Measurements from ENCODE around the gene LAD1.

LAD1 gene

GRCh38 chr1:201353186-201353940 lies 45.8 kb downstream of the LAD1 start:
- no peak overlapping the region for H3K27ac ChIP-seq (ENCODE audit: low read depth in 2 of 2, low read length in 2 of 2)
- H3K9me3 ChIP-seq (ENCODE audit: control insufficient read depth in 2 of 2, low read length in 2 of 2), result no peaks in the 10 kb centered on the region
- no peak overlapping the region for H3K4me3 ChIP-seq (ENCODE audit: low read length in 2 of 2)
- peaks cover 0 to 8% of the 10 kb centered on the region in 2 donors for H3K27me3 ChIP-seq (ENCODE audit: control insufficient read depth in 2 of 2, insufficient read depth in 2 of 2, low read length in 2 of 2)
- peaks cover 0 to 4% of the 10 kb centered on the region in 2 donors for H3K4me1 ChIP-seq (ENCODE audit: control insufficient read depth in 2 of 2, insufficient read depth in 2 of 2, low read length in 2 of 2)
- no peaks in the 10 kb centered on the region for H3K36me3 ChIP-seq (ENCODE audit: control insufficient read depth in 2 of 2, insufficient read depth in 2 of 2, low read length in 2 of 2)
- H3K9ac ChIP-seq (ENCODE audit: low read depth in 1 of 2, low read length in 2 of 2), result no peak overlapping the region

- H3K9me3 ChIP-seq (ENCODE audit: control insufficient read depth in 2 of 2, low read length in 2 of 2), result no peaks in the 10 kb centered on the region
- H3K9ac ChIP-seq (ENCODE audit: low read depth in 1 of 2, low read length in 2 of 2), result no peak overlapping the region
- no peaks in the 10 kb centered on the region for H3K36me3 ChIP-seq (ENCODE audit: control insufficient read depth in 2 of 2, insufficient read depth in 2 of 2, low read length in 2 of 2)
- H3K4me1 ChIP-seq (ENCODE audit: control insufficient read depth in 2 of 2, insufficient read depth in 2 of 2, low read length in 2 of 2), result peaks cover 0 to 4% of the 10 kb centered on the region in 2 donors
- H3K4me3 ChIP-seq (ENCODE audit: low read length in 2 of 2), result no peak overlapping the region
- H3K27ac ChIP-seq (ENCODE audit: low read depth in 2 of 2, low read length in 2 of 2), result no peak overlapping the region
- H3K27me3 ChIP-seq (ENCODE audit: control insufficient read depth in 2 of 2, insufficient read depth in 2 of 2, low read length in 2 of 2), result peaks cover 3 to 8% of the 10 kb centered on the region in 2 donors
These were observed 47.5 kb downstream of the LAD1 start for GRCh38 chr1:201351617-201352016.

- Histone ChIP-seq H3K9me3 (ENCODE audit: control insufficient read depth in 2 of 2, low read length in 2 of 2) (no peaks in the 10 kb centered on the region), H3K4me3 (ENCODE audit: low read length in 2 of 2) (no peak overlapping the region), H3K27me3 (ENCODE audit: control insufficient read depth in 2 of 2, insufficient read depth in 2 of 2, low read length in 2 of 2) (peaks cover 3 to 8% of the 10 kb centered on the region in 2 donors), H3K27ac (ENCODE audit: low read depth in 2 of 2, low read length in 2 of 2) (no peak overlapping the region), H3K36me3 (ENCODE audit: control insufficient read depth in 2 of 2, insufficient read depth in 2 of 2, low read length in 2 of 2) (no peaks in the 10 kb centered on the region), H3K4me1 (ENCODE audit: control insufficient read depth in 2 of 2, insufficient read depth in 2 of 2, low read length in 2 of 2) (peaks cover 0 to 4% of the 10 kb centered on the region in 2 donors), H3K9ac (ENCODE audit: low read depth in 1 of 2, low read length in 2 of 2) (no peak overlapping the region)
These were observed 48.2 kb downstream of the LAD1 start for GRCh38 chr1:201350884-201351283.

GRCh38 chr1:201350361-201350725 lies 48.8 kb downstream of the LAD1 start:
- H3K27ac ChIP-seq (ENCODE audit: low read depth in 2 of 2, low read length in 2 of 2), result no peak overlapping the region
- H3K9ac ChIP-seq (ENCODE audit: low read depth in 1 of 2, low read length in 2 of 2), result no peak overlapping the region
- peaks cover 0 to 4% of the 10 kb centered on the region in 2 donors for H3K4me1 ChIP-seq (ENCODE audit: control insufficient read depth in 2 of 2, insufficient read depth in 2 of 2, low read length in 2 of 2)
- H3K9me3 ChIP-seq (ENCODE audit: control insufficient read depth in 2 of 2, low read length in 2 of 2), result no peaks in the 10 kb centered on the region
- peaks cover 3 to 8% of the 10 kb centered on the region in 2 donors for H3K27me3 ChIP-seq (ENCODE audit: control insufficient read depth in 2 of 2, insufficient read depth in 2 of 2, low read length in 2 of 2)
- no peak overlapping the region for H3K4me3 ChIP-seq (ENCODE audit: low read length in 2 of 2)
- H3K36me3 ChIP-seq (ENCODE audit: control insufficient read depth in 2 of 2, insufficient read depth in 2 of 2, low read length in 2 of 2), result no peaks in the 10 kb centered on the region

- Histone ChIP-seq H3K27me3 (ENCODE audit: control insufficient read depth in 2 of 2, insufficient read depth in 2 of 2, low read length in 2 of 2) (peaks cover 3 to 8% of the 10 kb centered on the region in 2 donors), H3K27ac (ENCODE audit: low read depth in 2 of 2, low read length in 2 of 2) (no peak overlapping the region), H3K36me3 (ENCODE audit: control insufficient read depth in 2 of 2, insufficient read depth in 2 of 2, low read length in 2 of 2) (no peaks in the 10 kb centered on the region), H3K9ac (ENCODE audit: low read depth in 1 of 2, low read length in 2 of 2) (no peak overlapping the region), H3K4me3 (ENCODE audit: low read length in 2 of 2) (no peak overlapping the region), H3K9me3 (ENCODE audit: control insufficient read depth in 2 of 2, low read length in 2 of 2) (no peaks in the 10 kb centered on the region), H3K4me1 (ENCODE audit: control insufficient read depth in 2 of 2, insufficient read depth in 2 of 2, low read length in 2 of 2) (peaks cover 0 to 4% of the 10 kb centered on the region in 2 donors)
These were observed 50.0 kb downstream of the LAD1 start for GRCh38 chr1:201349092-201349491.

- Histone ChIP-seq H3K9ac (ENCODE audit: low read depth in 1 of 2, low read length in 2 of 2) (no peak overlapping the region), H3K27ac (ENCODE audit: low read depth in 2 of 2, low read length in 2 of 2) (no peak overlapping the region), H3K4me1 (ENCODE audit: control insufficient read depth in 2 of 2, insufficient read depth in 2 of 2, low read length in 2 of 2) (peaks cover 0 to 3% of the 10 kb centered on the region in 2 donors), H3K4me3 (ENCODE audit: low read length in 2 of 2) (no peak overlapping the region), H3K36me3 (ENCODE audit: control insufficient read depth in 2 of 2, insufficient read depth in 2 of 2, low read length in 2 of 2) (no peaks in the 10 kb centered on the region), H3K27me3 (ENCODE audit: control insufficient read depth in 2 of 2, insufficient read depth in 2 of 2, low read length in 2 of 2) (peaks cover 3 to 8% of the 10 kb centered on the region in 2 donors), H3K9me3 (ENCODE audit: control insufficient read depth in 2 of 2, low read length in 2 of 2) (no peaks in the 10 kb centered on the region)
These were observed 50.9 kb downstream of the LAD1 start for GRCh38 chr1:201348211-201348566.

- no peak overlapping the region for H3K27ac ChIP-seq (ENCODE audit: low read depth in 2 of 2, low read length in 2 of 2)
- no peak overlapping the region for H3K9ac ChIP-seq (ENCODE audit: low read depth in 1 of 2, low read length in 2 of 2)
- H3K36me3 ChIP-seq (ENCODE audit: control insufficient read depth in 2 of 2, insufficient read depth in 2 of 2, low read length in 2 of 2), result no peaks in the 10 kb centered on the region
These were observed 51.5 kb downstream of the LAD1 start for GRCh38 chr1:201347498-201348210.

GRCh38 chr1:201346987-201347386 lies 52.1 kb downstream of the LAD1 start:
- Histone ChIP-seq H3K9ac (ENCODE audit: low read depth in 1 of 2, low read length in 2 of 2) (no peak overlapping the region), H3K9me3 (ENCODE audit: control insufficient read depth in 2 of 2, low read length in 2 of 2) (no peaks in the 10 kb centered on the region), H3K36me3 (ENCODE audit: control insufficient read depth in 2 of 2, insufficient read depth in 2 of 2, low read length in 2 of 2) (no peaks in the 10 kb centered on the region), H3K27me3 (ENCODE audit: control insufficient read depth in 2 of 2, insufficient read depth in 2 of 2, low read length in 2 of 2) (peaks cover 3 to 8% of the 10 kb centered on the region in 2 donors), H3K4me1 (ENCODE audit: control insufficient read depth in 2 of 2, insufficient read depth in 2 of 2, low read length in 2 of 2) (no peaks in the 10 kb centered on the region), H3K4me3 (ENCODE audit: low read length in 2 of 2) (no peak overlapping the region), H3K27ac (ENCODE audit: low read depth in 2 of 2, low read length in 2 of 2) (no peak overlapping the region)

More at GRCh38 chr1:201347498-201348210, 51.5 kb downstream of the LAD1 start:
- H3K4me3 ChIP-seq (ENCODE audit: low read length in 2 of 2), result no peak overlapping the region
- no peaks in the 10 kb centered on the region for H3K9me3 ChIP-seq (ENCODE audit: control insufficient read depth in 2 of 2, low read length in 2 of 2)
- H3K27me3 ChIP-seq (ENCODE audit: control insufficient read depth in 2 of 2, insufficient read depth in 2 of 2, low read length in 2 of 2), result peaks cover 3 to 8% of the 10 kb centered on the region in 2 donors
- no peaks in the 10 kb centered on the region for H3K4me1 ChIP-seq (ENCODE audit: control insufficient read depth in 2 of 2, insufficient read depth in 2 of 2, low read length in 2 of 2)

- Histone ChIP-seq H3K36me3 (ENCODE audit: control insufficient read depth in 2 of 2, insufficient read depth in 2 of 2, low read length in 2 of 2) (no peaks in the 10 kb centered on the region), H3K27ac (ENCODE audit: low read depth in 2 of 2, low read length in 2 of 2) (no peak overlapping the region), H3K27me3 (ENCODE audit: control insufficient read depth in 2 of 2, insufficient read depth in 2 of 2, low read length in 2 of 2) (peaks cover 3 to 8% of the 10 kb centered on the region in 2 donors), H3K4me3 (ENCODE audit: low read length in 2 of 2) (no peak overlapping the region), H3K9me3 (ENCODE audit: control insufficient read depth in 2 of 2, low read length in 2 of 2) (no peaks in the 10 kb centered on the region), H3K4me1 (ENCODE audit: control insufficient read depth in 2 of 2, insufficient read depth in 2 of 2, low read length in 2 of 2) (no peaks in the 10 kb centered on the region), H3K9ac (ENCODE audit: low read depth in 1 of 2, low read length in 2 of 2) (no peak overlapping the region)
These were observed 52.7 kb downstream of the LAD1 start for GRCh38 chr1:201346337-201346939.

- no peaks in the 10 kb centered on the region for H3K36me3 ChIP-seq (ENCODE audit: control insufficient read depth in 2 of 2, insufficient read depth in 2 of 2, low read length in 2 of 2)
- H3K9me3 ChIP-seq (ENCODE audit: control insufficient read depth in 2 of 2, low read length in 2 of 2), result no peaks in the 10 kb centered on the region
- H3K27ac ChIP-seq (ENCODE audit: low read depth in 2 of 2, low read length in 2 of 2), result no peak overlapping the region
- no peaks in the 10 kb centered on the region for H3K4me1 ChIP-seq (ENCODE audit: control insufficient read depth in 2 of 2, insufficient read depth in 2 of 2, low read length in 2 of 2)
- H3K27me3 ChIP-seq (ENCODE audit: control insufficient read depth in 2 of 2, insufficient read depth in 2 of 2, low read length in 2 of 2), result peaks cover 0 to 3% of the 10 kb centered on the region in 2 donors
- no peak overlapping the region for H3K9ac ChIP-seq (ENCODE audit: low read depth in 1 of 2, low read length in 2 of 2)
- no peak overlapping the region for H3K4me3 ChIP-seq (ENCODE audit: low read length in 2 of 2)
These were observed 54.1 kb downstream of the LAD1 start for GRCh38 chr1:201345081-201345355.
